ENCODE data around the gene ALX4.

DNA sequence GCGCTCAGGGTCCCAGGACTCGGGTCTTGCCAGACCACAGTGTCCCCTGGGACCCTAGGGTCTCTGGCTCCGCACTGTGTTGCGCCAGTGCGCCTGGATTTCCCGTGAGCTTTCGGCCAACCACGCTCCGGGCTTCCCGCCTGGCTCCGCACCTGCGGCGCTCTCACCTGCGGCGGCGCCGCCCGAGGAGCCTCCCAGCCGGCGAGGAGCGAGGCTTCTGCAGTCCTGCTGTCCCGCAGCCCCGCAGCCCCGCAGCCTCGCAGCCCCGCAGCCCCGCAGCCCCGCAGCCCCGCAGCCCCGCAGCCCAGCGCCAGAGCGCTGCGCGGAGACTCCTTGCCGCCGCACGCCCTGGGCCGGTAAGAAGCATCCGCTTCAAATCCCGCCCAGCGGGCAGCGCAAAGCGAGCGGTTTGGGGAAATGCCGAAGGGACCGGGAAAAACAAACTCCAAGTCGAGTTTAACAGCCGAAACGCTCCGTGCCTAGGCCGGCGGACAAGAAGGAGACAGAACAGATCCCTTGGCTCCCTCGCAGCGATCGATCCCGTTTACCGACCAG, 939 bp downstream of the ALX4 start:
- TF ChIP-seq POLR2A (IDR thresholded peaks at IDR 0.05): no peak
- TF ChIP-seq, protein P1, sequence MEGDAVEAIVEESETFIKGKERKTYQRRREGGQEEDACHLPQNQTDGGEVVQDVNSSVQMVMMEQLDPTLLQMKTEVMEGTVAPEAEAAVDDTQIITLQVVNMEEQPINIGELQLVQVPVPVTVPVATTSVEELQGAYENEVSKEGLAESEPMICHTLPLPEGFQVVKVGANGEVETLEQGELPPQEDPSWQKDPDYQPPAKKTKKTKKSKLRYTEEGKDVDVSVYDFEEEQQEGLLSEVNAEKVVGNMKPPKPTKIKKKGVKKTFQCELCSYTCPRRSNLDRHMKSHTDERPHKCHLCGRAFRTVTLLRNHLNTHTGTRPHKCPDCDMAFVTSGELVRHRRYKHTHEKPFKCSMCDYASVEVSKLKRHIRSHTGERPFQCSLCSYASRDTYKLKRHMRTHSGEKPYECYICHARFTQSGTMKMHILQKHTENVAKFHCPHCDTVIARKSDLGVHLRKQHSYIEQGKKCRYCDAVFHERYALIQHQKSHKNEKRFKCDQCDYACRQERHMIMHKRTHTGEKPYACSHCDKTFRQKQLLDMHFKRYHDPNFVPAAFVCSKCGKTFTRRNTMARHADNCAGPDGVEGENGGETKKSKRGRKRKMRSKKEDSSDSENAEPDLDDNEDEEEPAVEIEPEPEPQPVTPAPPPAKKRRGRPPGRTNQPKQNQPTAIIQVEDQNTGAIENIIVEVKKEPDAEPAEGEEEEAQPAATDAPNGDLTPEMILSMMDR (IDR thresholded peaks at IDR 0.05): no peak

Data from Peyer's patch (tissue), 4 donors.